AG20443 (cell line): ENCODE measurements around the gene ZYG11A.

ENCODE experiments used
- DNase-seq: peaks from one replicate; pipeline ENCODE4 v3.0.0; 2012; ENCODE audit warnings: low spot score, mixed read lengths

Gene ZYG11A

DNA sequence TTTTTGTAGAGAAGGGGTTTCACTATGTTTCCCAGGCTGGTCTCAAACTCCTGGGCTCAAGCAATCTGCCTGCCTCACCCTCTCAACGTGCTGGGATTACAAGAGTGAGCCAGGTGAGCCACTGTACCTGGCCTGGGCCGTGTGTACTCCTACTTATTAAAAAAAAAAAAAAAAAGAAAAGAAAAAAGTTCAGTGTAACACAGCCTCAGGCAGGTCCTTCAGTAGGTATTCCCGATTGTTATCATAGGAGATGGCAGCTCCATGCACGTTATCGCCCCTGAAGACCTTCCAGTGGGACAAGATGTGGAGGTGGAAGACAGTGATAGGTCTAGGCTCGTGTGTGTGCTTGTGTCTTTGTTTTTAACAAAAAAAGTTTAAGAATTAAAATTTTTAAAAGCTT is 75.6 kb downstream of the ZYG11A start:
- no peak for DNase-seq

GRCh38 chr1:52919051-52919722 is 76.6 kb downstream of the ZYG11A start:
- no peak for DNase-seq

- DNase-seq = no peak
Observed at GRCh38 chr1:52919723-52920483, 77.3 kb downstream of the ZYG11A start.

- DNase-seq = peak; percentile 54
Observed at GRCh38 chr1:52920791-52921291, 78.3 kb downstream of the ZYG11A start.

DNA sequence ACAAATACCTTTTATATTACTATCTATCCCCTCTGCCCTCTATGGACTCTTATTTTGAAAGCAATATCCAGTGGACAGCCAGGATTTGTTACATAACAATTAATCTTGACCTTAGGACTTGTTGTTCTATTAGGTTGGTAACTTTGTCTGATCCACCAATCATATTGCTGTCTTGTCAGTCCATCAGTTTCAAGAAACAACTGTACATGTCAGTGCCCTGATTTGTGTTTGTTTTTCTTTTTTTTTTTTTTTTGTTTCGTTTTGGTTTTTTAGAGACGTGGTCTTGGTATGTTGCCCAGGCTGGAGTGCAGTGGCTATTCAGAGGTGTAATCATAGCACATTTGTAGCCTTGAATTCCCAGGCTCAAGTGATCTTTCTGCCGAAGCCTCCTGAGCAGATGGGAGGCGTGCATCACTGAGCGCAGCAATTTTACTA is 83.0 kb downstream of the ZYG11A start:
- DNase-seq = no peak

DNA sequence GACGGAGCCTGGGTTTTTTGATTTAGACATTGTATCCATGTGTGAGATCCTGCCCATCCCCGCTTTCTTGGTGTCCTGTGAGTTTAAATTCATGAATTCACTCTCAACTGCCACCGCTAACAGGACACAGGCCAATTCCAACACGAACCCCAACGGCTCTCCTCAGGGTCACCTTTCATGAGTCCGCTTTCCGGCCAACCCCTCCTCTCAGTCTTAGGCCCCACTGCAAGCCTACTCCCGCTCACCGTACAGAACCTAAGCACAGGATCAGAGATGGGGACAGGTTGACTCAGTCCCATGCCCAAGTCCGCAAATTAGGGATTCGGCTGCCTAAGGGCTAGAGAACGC is 84.3 kb downstream of the ZYG11A start:
- DNase-seq = no peak

- DNase-seq = peak; percentile 98
Observed at GRCh38 chr1:52927212-52928014, 84.9 kb downstream of the ZYG11A start, which contains the start of gene SCP2. Gene SCP2 (plus strand): TSS chr1:52927276. CDS start chr1:52927397, 121 bp downstream.

DNA sequence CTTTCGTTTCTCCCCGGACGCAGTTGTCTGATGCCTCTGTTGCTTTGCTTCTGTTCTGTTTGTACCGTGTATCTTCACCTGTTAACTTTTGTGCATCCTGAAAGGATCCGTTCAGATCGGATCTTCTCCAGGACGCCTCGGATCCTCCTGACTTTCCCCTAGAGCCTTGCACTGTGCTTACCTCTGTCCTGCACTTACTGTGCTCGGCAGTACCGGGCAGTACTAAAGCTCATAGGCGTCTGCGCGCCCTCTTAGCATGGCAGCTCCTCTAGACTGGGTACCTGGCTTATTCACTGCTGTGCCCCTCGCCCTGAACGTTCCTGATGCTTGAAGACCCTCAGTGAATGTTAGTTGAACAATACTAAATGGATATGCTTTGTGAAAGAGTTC is 85.5 kb downstream of the ZYG11A start:
- DNase-seq = no peak

DNA sequence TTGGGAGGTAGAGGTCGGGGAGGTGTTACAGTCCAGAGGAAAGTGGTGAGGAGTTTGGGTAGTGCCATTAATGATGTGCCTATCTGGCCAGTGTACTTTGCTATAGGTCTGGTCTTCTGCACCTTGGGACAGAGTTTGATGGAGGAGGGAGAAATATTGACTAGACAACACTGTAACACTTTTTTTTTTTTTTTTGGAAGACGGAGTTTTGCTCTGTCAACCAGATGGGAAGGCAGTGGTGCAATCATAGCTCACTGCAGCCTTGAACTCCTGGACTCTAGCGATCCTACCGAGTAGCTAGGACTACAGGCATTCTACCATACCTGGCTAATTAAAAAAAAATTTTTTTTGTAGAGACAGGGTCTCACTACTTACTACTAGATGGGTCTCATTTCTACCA is 86.5 kb downstream of the ZYG11A start:
- DNase-seq = no peak

DNA sequence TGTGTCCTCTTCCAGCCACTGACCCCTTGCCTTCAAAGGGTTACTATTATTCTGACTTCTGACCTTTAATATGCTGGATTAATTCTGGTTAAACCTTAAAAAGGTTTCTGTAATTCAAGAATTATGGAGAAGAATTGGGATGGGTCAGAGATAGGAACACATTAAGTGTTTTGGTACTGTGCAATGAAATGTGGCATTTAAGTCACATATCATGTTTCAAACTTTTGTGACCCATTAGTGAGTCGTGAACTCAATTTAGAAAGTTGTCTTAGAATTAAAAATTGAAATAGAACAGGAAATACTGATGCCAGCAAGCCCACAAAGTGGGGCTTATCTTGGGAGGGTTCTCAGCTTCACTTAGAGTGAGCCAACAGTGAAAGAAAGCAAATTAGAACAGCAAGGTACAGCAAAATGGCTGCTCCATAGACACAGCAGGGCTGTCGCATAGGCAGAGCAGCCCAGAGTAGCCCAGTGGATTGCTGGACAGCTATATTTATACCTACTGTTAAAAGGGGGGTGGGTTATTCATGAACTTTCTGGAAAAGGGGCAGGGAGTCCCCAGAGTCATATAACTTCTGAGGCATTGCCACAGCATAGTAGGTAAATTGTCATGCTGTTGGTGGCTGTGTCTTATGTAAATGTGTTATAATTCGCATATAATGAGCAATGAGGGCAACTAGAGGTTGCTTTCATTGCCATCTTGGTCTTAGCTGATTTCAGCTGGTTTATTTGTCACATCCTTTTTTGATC is 95.0 kb downstream of the ZYG11A start:
- DNase-seq = no peak

GRCh38 chr1:52938183-52938451 is 95.6 kb downstream of the ZYG11A start:
- DNase-seq = no peak

DNA sequence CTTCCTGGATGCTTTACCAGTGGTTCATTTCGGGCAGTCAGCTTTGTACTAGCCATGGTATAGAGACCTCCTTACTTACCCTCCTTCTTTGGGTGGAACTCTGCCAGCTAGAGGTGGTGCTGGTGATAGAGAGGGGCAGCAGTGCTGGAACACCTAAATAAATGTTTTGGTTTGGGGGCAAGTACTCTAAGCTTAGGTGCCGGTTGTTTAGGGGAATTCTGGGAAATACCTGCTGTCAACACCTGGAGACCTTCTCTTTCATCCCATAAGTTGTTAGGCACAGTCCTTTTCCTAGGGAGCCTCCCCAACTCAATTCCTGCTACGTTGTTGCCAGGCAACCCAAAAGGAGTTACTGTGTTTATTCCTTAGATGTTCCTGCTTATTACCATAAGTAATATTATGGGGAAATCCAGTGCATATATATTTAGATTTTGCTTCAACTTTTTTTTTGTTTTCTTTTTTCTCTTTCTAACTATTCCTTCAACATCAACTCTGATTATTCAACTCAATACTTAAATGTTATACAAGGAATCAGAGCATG is 101.4 kb downstream of the ZYG11A start:
- DNase-seq = no peak

DNA sequence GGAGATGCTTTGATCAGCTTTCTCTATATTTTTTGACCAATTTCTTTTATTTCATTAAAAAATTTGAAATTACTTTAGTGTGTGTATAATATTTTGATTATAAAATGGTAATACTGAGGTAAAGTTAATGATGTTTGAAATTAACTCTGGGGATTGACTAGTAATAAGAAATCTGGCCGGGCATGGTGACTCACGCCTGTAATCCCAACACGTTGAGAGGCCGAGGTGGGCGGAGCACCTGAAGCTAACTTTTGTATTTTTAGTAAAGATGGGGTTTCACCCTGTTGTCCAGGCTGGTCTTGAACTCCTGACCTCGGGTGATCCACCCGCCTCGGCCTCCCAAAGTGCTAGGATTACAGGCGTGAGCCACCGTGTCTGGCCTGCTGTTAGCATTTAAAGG is 102.0 kb downstream of the ZYG11A start:
- no peak for DNase-seq
